ENCODE results near the gene SLC25A29.
A peak's percentile ranks its signal among the peaks of the same experiment; 100 is the strongest.

Gene SLC25A29

DNA sequence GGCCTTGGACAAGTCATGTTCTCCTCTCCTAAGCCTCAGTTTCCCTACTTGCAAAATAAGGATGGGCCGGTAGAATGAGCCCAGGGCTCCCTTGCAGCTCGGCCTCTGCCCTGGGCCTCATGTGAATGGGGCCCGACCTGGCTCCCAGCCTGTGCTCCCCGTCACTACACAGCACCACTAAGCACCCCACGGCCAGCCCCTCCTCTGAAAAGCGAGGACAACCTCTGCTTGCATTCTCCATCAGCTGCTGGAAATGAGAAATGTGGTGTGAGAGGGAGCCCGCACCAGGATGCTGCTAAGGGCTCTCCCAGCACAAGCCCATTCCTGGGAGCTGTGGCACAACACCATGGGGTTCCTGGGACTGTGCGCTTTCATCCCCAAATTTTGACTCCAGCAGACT is 27.1 kb upstream of the SLC25A29 start:
- no peak for DNase-seq
- in situ Hi-C loops (cut with MboI; ENCODE audit: low pct_unique_long_range_greater_than_20kb, low sequenced_read_pairs): no loop called here

DNA sequence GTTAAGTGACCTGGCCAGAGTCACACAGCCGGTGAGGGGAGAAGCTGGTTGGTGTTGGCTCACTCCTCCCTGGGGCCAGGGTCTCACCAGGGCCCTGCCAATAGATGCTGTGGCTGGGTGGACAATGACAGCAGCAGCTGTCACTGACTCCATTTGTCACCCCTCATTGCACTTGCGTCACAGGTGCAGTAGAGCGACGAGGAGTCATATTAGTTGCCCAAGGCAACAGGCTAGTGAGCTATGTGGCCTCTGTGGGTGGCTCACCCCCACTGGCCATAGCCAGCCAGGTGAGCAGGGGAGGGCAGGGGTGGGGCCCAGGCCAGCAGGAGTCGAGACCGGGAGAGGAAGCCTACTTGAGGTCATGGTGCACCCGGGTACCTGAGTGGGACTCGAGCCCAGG is 26.6 kb upstream of the SLC25A29 start:
- in situ Hi-C loops (cut with MboI; ENCODE audit: low pct_unique_long_range_greater_than_20kb, low sequenced_read_pairs): no loop called here

GRCh38 chr14:100332071-100332639 is 25.9 kb upstream of the SLC25A29 start:
- no peak for DNase-seq
- in situ Hi-C loops (cut with MboI; ENCODE audit: low pct_unique_long_range_greater_than_20kb, low sequenced_read_pairs): no loop called here

More for the DNA sequence above, 26.6 kb upstream of the SLC25A29 start:
- no peak for DNase-seq

DNA sequence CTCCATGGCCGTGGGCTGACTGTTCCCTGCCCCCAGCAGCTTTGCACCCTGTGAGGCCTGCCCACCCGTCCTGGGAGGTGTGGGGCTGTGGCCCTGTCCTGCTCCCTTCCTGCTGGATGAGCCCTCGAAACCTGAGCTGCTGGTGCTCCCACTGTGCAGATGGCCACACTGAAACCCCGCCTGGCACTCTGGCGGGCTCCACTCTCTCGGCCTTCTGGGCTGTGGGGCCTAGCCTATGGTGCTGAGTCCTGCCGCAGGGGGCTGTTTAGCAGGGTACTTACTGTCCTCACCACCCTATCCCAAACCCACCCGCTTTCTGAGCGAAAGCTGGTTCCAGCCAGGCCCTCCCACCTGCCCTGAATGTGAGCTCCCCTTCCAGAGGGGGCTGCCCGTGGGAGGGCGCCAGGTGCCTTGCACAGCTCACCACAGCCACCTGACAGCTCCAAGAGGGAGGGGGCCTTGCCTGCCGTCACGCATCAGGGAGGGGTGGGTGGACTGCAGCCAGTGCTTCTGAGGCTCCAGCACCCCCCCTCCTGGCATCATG is 24.2 kb upstream of the SLC25A29 start:
- in situ Hi-C loops (cut with MboI; ENCODE audit: low pct_unique_long_range_greater_than_20kb, low sequenced_read_pairs): no loop called here

DNA sequence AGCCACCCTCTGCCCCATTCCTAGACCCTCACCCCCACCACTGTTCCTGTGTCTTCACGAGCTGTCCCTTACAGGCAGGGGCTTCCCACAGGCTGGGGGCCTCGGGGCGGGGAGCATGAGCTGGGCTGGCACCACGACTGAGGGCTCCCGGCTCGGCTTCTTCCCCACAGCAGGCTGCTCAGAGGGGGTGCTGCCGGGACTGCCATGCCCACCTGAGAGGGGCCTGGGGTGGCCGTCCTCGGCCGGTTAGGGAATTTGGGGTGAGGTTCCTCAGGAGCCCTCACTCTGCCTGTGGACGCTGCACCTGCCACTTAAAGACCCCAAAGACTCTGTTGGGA is 23.7 kb upstream of the SLC25A29 start:
- no peak for DNase-seq
- in situ Hi-C loops (cut with MboI; ENCODE audit: low pct_unique_long_range_greater_than_20kb, low sequenced_read_pairs): no loop called here

More for the DNA sequence above, 24.2 kb upstream of the SLC25A29 start:
- DNase-seq: no peak

GRCh38 chr14:100329233-100330006 is 23.2 kb upstream of the SLC25A29 start:
- in situ Hi-C loops (cut with MboI; ENCODE audit: low pct_unique_long_range_greater_than_20kb, low sequenced_read_pairs): no loop called here
- DNase-seq: no peak

- DNase-seq: no peak
- in situ Hi-C loops (cut with MboI; ENCODE audit: low pct_unique_long_range_greater_than_20kb, low sequenced_read_pairs): no loop called here
Measured at GRCh38 chr14:100328495-100329163, 22.4 kb upstream of the SLC25A29 start.

GRCh38 chr14:100327128-100327527 is 20.9 kb upstream of the SLC25A29 start:
- DNase-seq: no peak
- in situ Hi-C loops (cut with MboI; ENCODE audit: low pct_unique_long_range_greater_than_20kb, low sequenced_read_pairs): no loop called here

GRCh38 chr14:100325958-100326357 is 19.7 kb upstream of the SLC25A29 start:
- no peak for DNase-seq
- in situ Hi-C loops (cut with MboI; ENCODE audit: low pct_unique_long_range_greater_than_20kb, low sequenced_read_pairs): no loop called here

GRCh38 chr14:100325231-100325632 is 19.0 kb upstream of the SLC25A29 start:
- no peak for DNase-seq
- in situ Hi-C loops (cut with MboI; ENCODE audit: low pct_unique_long_range_greater_than_20kb, low sequenced_read_pairs): no loop called here

GRCh38 chr14:100323942-100324307 is 17.7 kb upstream of the SLC25A29 start:
- DNase-seq: no peak
- in situ Hi-C loops (cut with MboI; ENCODE audit: low pct_unique_long_range_greater_than_20kb, low sequenced_read_pairs): no loop called here

DNA sequence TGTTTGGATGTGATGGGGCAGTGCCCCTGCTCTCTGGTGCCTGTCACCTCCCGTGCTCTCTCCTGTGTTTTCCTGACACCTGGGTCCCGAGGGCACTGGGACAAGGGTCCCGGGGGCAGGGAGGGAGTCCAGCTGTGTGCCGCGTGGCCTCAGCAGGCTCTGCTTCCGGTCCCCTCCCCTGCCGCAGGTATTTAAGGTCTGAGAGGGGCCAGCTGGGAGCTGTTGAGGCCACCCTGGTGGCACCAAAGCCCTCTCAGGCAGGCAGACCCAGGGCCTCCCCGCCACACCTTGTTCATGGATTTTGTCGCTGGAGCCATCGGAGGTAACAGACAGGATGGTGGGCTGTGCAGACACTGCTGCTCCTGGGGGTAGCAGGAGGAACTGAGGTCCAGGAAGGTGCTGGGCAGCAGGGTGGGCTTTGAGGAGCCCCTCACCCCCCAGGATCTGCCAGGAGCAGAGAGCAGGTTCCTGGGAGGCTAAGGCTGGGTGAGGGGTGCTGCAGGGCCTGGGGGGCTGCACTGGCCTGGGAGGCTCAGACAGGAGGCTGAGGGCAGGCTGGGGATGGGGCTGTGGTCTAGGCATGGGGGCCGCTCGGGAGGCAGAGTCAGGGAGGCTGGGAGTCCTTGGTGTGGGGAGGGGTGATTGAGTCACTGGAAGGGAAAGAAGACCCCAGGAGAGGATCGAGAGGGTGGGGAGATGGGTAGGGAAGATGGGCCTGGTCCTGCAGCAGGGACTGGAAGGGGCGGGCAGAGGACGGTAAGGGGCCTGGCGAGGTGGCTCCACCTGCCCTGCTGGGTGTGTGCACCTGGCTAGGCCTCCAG is 17.1 kb upstream of the SLC25A29 start, which contains the start of gene SLC25A47:
TSS of gene SLC25A47 (plus strand) at position 219 of the 821 bp plus-strand sequence. CDS start at position 295, 76 bp downstream.
- in situ Hi-C loops (cut with MboI; ENCODE audit: low pct_unique_long_range_greater_than_20kb, low sequenced_read_pairs): no loop called here
- DNase-seq: no peak

DNA sequence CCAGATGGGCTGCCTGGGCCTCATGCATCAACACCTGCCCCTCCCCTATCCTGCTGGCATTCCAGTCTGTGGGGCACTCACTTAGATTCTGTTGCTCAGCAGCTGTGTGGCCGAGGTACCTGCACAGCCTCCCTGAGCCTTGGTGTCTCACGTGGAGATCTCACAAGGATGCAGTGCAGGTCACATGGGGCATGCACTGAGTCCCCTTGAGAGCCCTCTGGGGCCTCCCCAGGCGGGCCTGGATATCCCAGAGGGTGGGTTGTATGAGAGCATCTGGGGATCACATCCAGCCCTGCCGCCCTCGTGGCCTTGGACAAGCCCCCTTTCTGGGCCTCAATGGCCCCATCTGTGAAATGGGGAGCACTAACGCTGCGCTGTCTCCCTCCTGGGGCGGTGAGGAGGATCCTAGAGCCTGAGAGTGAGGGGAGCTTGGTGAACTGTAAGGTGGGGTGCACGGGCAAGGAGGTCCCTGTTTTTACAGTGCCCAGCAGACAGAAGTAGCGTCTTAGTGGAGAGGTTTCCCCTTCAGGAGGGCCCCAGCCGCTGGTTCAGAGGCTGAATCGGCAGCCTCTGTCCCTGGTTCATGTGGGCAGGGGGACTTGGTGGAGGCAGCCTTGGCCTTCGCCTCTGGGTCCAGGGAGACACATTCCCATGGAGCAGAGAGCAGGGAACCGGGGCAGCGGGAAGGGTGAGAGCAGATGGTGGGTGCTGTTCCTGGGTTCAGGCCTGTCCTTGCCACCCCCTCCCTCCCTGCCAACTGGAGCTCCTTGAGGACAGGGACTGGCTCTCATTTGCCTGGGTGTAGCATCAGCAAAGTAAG is 16.1 kb upstream of the SLC25A29 start:
- no peak for DNase-seq
- in situ Hi-C loops (cut with MboI; ENCODE audit: low pct_unique_long_range_greater_than_20kb, low sequenced_read_pairs): no loop called here

DNA sequence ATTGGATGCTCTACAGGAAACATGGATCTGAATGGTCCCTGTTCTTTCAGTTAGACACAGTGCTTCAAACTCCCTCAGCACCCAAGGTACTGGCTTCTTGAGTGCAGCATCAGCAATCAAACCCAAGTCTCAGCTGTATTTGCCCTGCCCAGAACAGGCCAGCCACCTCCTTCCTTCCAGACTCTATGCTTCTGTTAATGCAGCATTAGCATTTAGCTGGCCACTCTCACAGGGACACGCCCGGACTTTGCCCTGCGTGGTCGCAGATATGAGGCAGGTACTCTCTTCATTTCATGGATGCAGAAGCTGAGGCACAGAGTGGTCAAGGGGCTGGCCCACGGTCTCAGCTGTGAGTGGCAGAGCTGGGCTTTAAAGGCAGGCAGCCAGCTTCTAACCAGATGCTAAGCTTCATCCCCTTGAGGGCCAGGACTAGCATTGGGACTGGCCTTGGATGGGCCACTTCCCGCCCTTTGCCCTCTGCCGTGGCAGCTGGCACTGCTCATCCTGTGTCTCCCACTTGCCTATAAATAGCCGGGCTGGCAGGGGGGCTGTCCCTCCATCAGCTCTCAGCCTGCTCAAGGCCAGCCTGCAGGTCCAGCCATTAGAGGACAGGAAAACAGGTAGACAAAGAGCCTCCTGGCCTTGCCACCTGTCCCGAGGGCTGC is 15.4 kb upstream of the SLC25A29 start:
- no peak for DNase-seq
- in situ Hi-C loops (cut with MboI; ENCODE audit: low pct_unique_long_range_greater_than_20kb, low sequenced_read_pairs): no loop called here

- no peak for DNase-seq
- in situ Hi-C loops (cut with MboI; ENCODE audit: low pct_unique_long_range_greater_than_20kb, low sequenced_read_pairs): no loop called here
Measured at GRCh38 chr14:100320157-100320856, 14.1 kb upstream of the SLC25A29 start.

GRCh38 chr14:100317912-100318808 is 11.9 kb upstream of the SLC25A29 start:
- peak; percentile 85 for DNase-seq
- in situ Hi-C loops (cut with MboI; ENCODE audit: low pct_unique_long_range_greater_than_20kb, low sequenced_read_pairs): no loop called here

DNA sequence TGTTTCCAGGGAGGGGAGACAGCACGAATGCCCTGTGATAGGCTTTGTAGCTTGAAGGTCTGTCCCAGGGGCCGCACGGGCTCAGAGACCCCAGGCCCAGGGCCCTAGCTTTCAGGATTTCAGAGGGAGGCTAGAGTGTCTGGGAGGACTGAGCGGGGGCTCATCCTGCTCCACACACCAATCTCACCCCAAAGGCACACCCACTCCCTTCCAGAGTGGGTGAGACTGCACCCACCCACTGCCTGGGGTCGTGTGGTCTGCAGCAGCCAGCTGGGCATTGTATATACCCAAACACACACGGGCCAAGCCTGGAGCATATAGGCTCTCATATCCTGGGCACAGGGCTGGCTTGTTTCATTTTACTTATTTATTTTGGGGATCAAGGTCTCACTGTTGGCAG is 11.1 kb upstream of the SLC25A29 start:
- DNase-seq: no peak
- in situ Hi-C loops (cut with MboI; ENCODE audit: low pct_unique_long_range_greater_than_20kb, low sequenced_read_pairs): no loop called here

Measured in KBM-7 (cell line).